MM.1S (cell line): ENCODE measurements around the gene GUCA2A.

Source experiments
- DNase-seq: peaks from one replicate; pipeline ENCODE4 v3.0.0-alpha.2; 2015
- H2AFZ ChIP-seq: fragments of 300-600 bp; sonication (generic); 2 replicates; pipeline ENCODE4 v1.6.0; 2016; ENCODE audit warnings: antibody characterized with exemption, low read length
- H3F3A ChIP-seq: fragments of 300-600 bp; sonication (generic); 2 replicates; pipeline ENCODE4 v1.6.1; 2016; ENCODE audit warnings: mild to moderate bottlenecking, antibody characterized with exemption, low read length, moderate library complexity, mixed read lengths; ENCODE audit not compliant: insufficient read depth
- H3K27ac ChIP-seq: fragments of 300-600 bp; sonication (generic); 2 replicates; pipeline ENCODE4 v1.5.1; 2016; ENCODE audit warnings: mild to moderate bottlenecking, low read length
- H3K27me3 ChIP-seq: fragments of 300-600 bp; sonication (generic); replicated peaks from 2 replicates; pipeline ENCODE4 v1.6.0; 2016; ENCODE audit warnings: low read length; ENCODE audit not compliant: insufficient read depth
- H3K36me3 ChIP-seq: fragments of 300-600 bp; sonication (generic); replicated peaks from 2 replicates; pipeline ENCODE4 v1.6.1; 2016; ENCODE audit warnings: mild to moderate bottlenecking, low read length, mixed read lengths; ENCODE audit not compliant: insufficient read depth
- H3K4me1 ChIP-seq: fragments of 300-600 bp; sonication (generic); 2 replicates; pipeline ENCODE4 v1.6.1; 2016; ENCODE audit warnings: low read length, mixed read lengths
- H3K4me2 ChIP-seq: fragments of 300-600 bp; sonication (generic); 2 replicates; pipeline ENCODE4 v1.6.0; 2016; ENCODE audit warnings: low read depth, low read length
- H3K4me3 ChIP-seq: fragments of 300-600 bp; sonication (generic); 2 replicates; pipeline ENCODE4 v1.5.1; 2016; ENCODE audit warnings: low read length, mixed read lengths
- H3K79me2 ChIP-seq: fragments of 300-600 bp; sonication (generic); 2 replicates; pipeline ENCODE4 v1.6.1; 2016; ENCODE audit warnings: mixed run types, low read length, mixed read lengths
- H3K9ac ChIP-seq: fragments of 300-600 bp; sonication (generic); 2 replicates; pipeline ENCODE4 v1.6.1; 2016; ENCODE audit warnings: low read length, mixed read lengths
- H3K9me2 ChIP-seq: fragments of 300-600 bp; sonication (generic); replicated peaks from 2 replicates; pipeline ENCODE4 v1.6.1; 2016; ENCODE audit warnings: mild to moderate bottlenecking, low read length, mixed read lengths; ENCODE audit not compliant: insufficient read depth
- H3K9me3 ChIP-seq: fragments of 300-600 bp; sonication (generic); replicated peaks from 2 replicates; pipeline ENCODE4 v1.6.1; 2016; ENCODE audit warnings: mild to moderate bottlenecking, low read length, mixed read lengths; ENCODE audit not compliant: insufficient read depth
- H4K20me1 ChIP-seq: fragments of 300-600 bp; sonication (generic); 2 replicates; pipeline ENCODE4 v1.6.1; 2016; ENCODE audit warnings: mild to moderate bottlenecking, low read length, moderate library complexity, mixed read lengths; ENCODE audit not compliant: insufficient read depth
- EZH2 ChIP-seq: fragments of 300-600 bp; sonication (generic); optimal IDR thresholded peaks from 2 replicates; pipeline ENCODE3; 2017; ENCODE audit warnings: low read depth, mild to moderate bottlenecking, antibody characterized with exemption, low read length, mixed read lengths
- EZH2phosphoT487 ChIP-seq: fragments of 300-600 bp; sonication (generic); IDR thresholded peaks from 2 replicates; pipeline ENCODE4 v1.6.1; 2018; ENCODE audit warnings: antibody characterized with exemption, low read length
- TF ChIP-seq, protein P1 (sequence below): fragments of 300-600 bp; sonication (generic); IDR thresholded peaks from 2 replicates; pipeline ENCODE4 v1.5.1; 2016; ENCODE audit warnings: antibody characterized with exemption, low read length, mixed read lengths

Gene GUCA2A

DNA sequence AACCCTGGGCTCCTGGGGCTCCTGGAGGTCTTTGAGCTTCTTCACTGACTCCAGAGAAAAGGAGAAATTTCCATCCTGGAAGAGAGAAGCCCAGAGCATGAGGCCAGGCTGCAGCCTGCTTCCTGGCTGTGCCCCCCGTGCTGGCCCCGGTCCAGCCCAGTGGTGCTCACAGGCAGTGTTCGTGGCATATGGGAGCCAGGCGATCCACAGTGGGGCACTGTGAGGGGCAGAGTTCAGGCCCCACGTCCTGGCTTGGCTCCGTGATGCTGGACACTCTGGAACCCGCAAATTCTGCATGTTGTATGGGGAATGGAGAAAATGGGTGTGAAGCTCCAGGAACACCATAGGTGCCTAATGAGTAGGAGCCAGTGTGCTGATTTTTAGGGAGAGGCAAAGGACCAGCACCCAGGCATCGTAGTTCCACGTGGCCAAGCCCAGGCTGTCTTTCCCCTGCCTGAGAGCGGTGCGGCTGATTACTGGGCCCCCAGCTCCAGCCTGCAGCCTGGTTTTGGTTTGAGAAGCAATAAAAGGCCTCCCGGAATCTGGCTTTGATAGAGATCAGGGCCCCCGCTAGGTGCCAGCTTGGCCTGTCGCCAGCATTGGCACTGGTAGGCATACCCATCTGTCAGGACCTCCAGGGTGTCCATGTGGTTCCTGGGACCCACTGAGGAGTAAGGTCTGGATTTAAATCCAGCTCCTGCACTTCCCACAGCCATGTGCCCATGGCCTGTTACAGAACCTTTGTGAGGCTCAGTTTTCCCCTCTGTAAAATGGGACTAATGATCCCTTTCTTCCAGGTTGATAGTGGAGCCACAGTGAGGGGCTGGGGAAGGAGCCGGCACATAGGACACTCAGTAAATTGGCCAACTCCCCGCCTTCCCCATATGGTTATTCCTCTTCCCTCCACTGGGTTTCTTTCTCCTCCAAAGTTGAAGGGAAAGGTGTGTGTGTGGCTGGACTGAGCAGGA, 725 bp downstream of the GUCA2A start:
- Histone ChIP-seq H3K27me3 (no peaks in the 10 kb centered on the region), H3F3A (no peaks in the 10 kb centered on the region), H3K4me3 (no peak overlapping the region), H3K4me1 (no peaks in the 10 kb centered on the region), H3K79me2 (no peaks in the 10 kb centered on the region), H3K4me2 (no peak overlapping the region), H3K27ac (no peak overlapping the region), H3K9ac (no peak overlapping the region), H4K20me1 (no peaks in the 10 kb centered on the region), H3K9me3 (no peaks in the 10 kb centered on the region), H2AFZ (no peak overlapping the region), H3K36me3 (no peaks in the 10 kb centered on the region), H3K9me2 (no peaks in the 10 kb centered on the region)
- no peak for DNase-seq
- TF ChIP-seq EZH2 (no peak), EZH2phosphoT487 (no peak)
- TF ChIP-seq, protein P1, sequence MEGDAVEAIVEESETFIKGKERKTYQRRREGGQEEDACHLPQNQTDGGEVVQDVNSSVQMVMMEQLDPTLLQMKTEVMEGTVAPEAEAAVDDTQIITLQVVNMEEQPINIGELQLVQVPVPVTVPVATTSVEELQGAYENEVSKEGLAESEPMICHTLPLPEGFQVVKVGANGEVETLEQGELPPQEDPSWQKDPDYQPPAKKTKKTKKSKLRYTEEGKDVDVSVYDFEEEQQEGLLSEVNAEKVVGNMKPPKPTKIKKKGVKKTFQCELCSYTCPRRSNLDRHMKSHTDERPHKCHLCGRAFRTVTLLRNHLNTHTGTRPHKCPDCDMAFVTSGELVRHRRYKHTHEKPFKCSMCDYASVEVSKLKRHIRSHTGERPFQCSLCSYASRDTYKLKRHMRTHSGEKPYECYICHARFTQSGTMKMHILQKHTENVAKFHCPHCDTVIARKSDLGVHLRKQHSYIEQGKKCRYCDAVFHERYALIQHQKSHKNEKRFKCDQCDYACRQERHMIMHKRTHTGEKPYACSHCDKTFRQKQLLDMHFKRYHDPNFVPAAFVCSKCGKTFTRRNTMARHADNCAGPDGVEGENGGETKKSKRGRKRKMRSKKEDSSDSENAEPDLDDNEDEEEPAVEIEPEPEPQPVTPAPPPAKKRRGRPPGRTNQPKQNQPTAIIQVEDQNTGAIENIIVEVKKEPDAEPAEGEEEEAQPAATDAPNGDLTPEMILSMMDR = no peak

DNA sequence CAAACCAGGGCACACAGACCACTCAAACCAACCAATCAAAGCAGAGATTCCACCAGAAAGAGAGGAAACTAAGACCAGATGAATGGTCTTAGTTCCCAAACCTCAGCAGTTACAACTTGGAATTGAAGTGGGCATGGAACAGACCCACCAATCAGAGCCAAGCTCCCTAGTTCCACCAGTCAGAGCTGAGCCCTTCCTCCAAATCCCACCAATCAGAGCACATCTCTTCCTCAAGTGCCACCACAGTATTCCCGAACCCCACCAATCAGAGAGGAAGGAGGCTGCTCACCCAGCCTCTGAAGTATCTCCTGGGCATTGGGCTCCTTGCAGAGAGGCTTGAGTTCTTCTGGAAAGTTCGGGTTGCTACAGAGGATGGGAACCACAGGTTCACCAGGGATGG, 1.4 kb downstream of the GUCA2A start:
- Histone ChIP-seq H3K79me2 (no peaks in the 10 kb centered on the region), H3K9me3 (no peaks in the 10 kb centered on the region), H3K4me3 (no peak overlapping the region), H3F3A (no peaks in the 10 kb centered on the region), H3K4me1 (no peaks in the 10 kb centered on the region), H3K9me2 (no peaks in the 10 kb centered on the region), H3K36me3 (no peaks in the 10 kb centered on the region), H3K9ac (no peak overlapping the region), H3K4me2 (no peak overlapping the region), H2AFZ (no peak overlapping the region), H3K27ac (no peak overlapping the region), H4K20me1 (no peaks in the 10 kb centered on the region), H3K27me3 (no peaks in the 10 kb centered on the region)
- TF ChIP-seq, protein P1 = no peak
- no peak for TF ChIP-seq EZH2phosphoT487
- TF ChIP-seq EZH2 = no peak
- no peak for DNase-seq

DNA sequence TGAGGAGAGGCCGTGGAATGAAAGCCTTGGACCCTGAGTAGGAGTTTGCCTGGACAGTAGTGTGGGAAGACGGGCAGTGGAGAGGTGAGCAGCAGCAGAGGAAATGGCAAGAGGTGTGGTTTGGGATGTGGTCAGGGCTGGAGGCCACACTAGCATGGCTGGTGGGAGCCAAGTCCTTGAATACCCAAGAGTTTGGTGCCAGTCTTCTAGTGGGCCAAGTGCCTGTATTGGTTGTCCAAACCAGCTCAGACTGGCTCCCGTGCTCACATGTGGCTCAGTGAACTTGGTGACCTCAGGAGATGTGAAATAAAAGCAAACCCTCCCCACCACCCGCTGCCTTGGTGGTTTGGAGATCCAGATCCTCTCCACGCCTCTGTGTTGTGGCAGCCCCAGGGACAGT, 2.4 kb downstream of the GUCA2A start:
- no peak for DNase-seq
- Histone ChIP-seq H3K79me2 (no peaks in the 10 kb centered on the region), H3K27ac (no peak overlapping the region), H3K9ac (no peak overlapping the region), H3K4me2 (no peak overlapping the region), H3K27me3 (no peaks in the 10 kb centered on the region), H3F3A (no peaks in the 10 kb centered on the region), H3K4me3 (no peak overlapping the region), H3K4me1 (no peaks in the 10 kb centered on the region), H4K20me1 (no peaks in the 10 kb centered on the region), H2AFZ (no peak overlapping the region), H3K9me3 (no peaks in the 10 kb centered on the region), H3K9me2 (no peaks in the 10 kb centered on the region), H3K36me3 (no peaks in the 10 kb centered on the region)
- TF ChIP-seq EZH2 (no peak), EZH2phosphoT487 (no peak)
- TF ChIP-seq, protein P1 = no peak
